Inflammatory macrophage treated with lipopolysaccharide for 4 hours (primary cell): ENCODE data around the gene ADGRG3.

Source experiments
- DNase-seq: peaks from one replicate; pipeline ENCODE4 v3.0.0-alpha.2; 2020

ADGRG3 gene

GRCh38 chr16:57668263-57668571 is at the start of gene ADGRG3:
Gene ADGRG3 (plus strand): TSS chr16:57668306. CDS start chr16:57668348, 42 bp downstream.
- DNase-seq, result no peak

GRCh38 chr16:57619133-57619605 is 48.9 kb upstream of the ADGRG3 start:
- no peak for DNase-seq

GRCh38 chr16:57619606-57620334 is 48.3 kb upstream of the ADGRG3 start:
- no peak for DNase-seq

GRCh38 chr16:57620335-57621231 is 47.5 kb upstream of the ADGRG3 start:
- DNase-seq, result no peak

- DNase-seq, result no peak
Observed at GRCh38 chr16:57621521-57622271, 46.4 kb upstream of the ADGRG3 start.

GRCh38 chr16:57622361-57623250 is 45.5 kb upstream of the ADGRG3 start:
- DNase-seq, result no peak

GRCh38 chr16:57623251-57624043 is 44.7 kb upstream of the ADGRG3 start:
- no peak for DNase-seq

- DNase-seq, result no peak
Observed at GRCh38 chr16:57624044-57624688, 43.9 kb upstream of the ADGRG3 start.

GRCh38 chr16:57624806-57625500 is 43.2 kb upstream of the ADGRG3 start:
- DNase-seq, result no peak

- DNase-seq, result no peak
Observed at GRCh38 chr16:57626420-57627170, 41.5 kb upstream of the ADGRG3 start.

- no peak for DNase-seq
Observed at GRCh38 chr16:57627184-57627871, 40.8 kb upstream of the ADGRG3 start.

- DNase-seq, result peak; percentile 78
Observed at GRCh38 chr16:57628008-57628781, 39.9 kb upstream of the ADGRG3 start, which contains the start of gene ADGRG1. Gene ADGRG1 (plus strand): TSS chr16:57628630. CDS start chr16:57650288, 21,658 bp downstream.

GRCh38 chr16:57628783-57629293 is 39.3 kb upstream of the ADGRG3 start:
- DNase-seq, result no peak

GRCh38 chr16:57629516-57630406 is 38.3 kb upstream of the ADGRG3 start:
- no peak for DNase-seq

GRCh38 chr16:57630407-57630797 is 37.7 kb upstream of the ADGRG3 start:
- DNase-seq, result no peak
